IPS DF 4.7 (cell line): ENCODE data around the gene EMSY.

Experiments used
- DNase-seq: peaks from one replicate; pipeline ENCODE4 v3.0.0-alpha.2; 2013; ENCODE audit warnings: low spot score; ENCODE audit errors: extremely low read depth

Gene EMSY

GRCh38 chr11:76513654-76514034, 68.8 kb downstream of the EMSY start:
- no peak for DNase-seq

GRCh38 chr11:76515494-76515893, 70.7 kb downstream of the EMSY start:
- DNase-seq: no peak

- no peak for DNase-seq
Measured at GRCh38 chr11:76523147-76523546, 78.3 kb downstream of the EMSY start.

- DNase-seq: no peak
Measured at GRCh38 chr11:76523786-76524436, 79.1 kb downstream of the EMSY start.

- DNase-seq: no peak
Measured at GRCh38 chr11:76524461-76524860, 79.6 kb downstream of the EMSY start.

- no peak for DNase-seq
Measured at GRCh38 chr11:76524919-76525318, 80.1 kb downstream of the EMSY start.

- no peak for DNase-seq
Measured at GRCh38 chr11:76526878-76527277, 82.1 kb downstream of the EMSY start.

GRCh38 chr11:76542436-76542835, 97.6 kb downstream of the EMSY start:
- no peak for DNase-seq

GRCh38 chr11:76543006-76543703, 98.3 kb downstream of the EMSY start:
- no peak for DNase-seq

- DNase-seq: no peak
Measured at GRCh38 chr11:76550781-76551180, 106.0 kb downstream of the EMSY start.

- DNase-seq: no peak
Measured at GRCh38 chr11:76551400-76551799, 106.6 kb downstream of the EMSY start.

- DNase-seq: no peak
Measured at GRCh38 chr11:76552987-76553386, 108.2 kb downstream of the EMSY start.

- DNase-seq: no peak
Measured at GRCh38 chr11:76553554-76554476, 109.0 kb downstream of the EMSY start.

- no peak for DNase-seq
Measured at GRCh38 chr11:76554767-76555166, 109.9 kb downstream of the EMSY start.

GRCh38 chr11:76557466-76557865, 112.6 kb downstream of the EMSY start:
- DNase-seq: no peak

- DNase-seq: no peak
Measured at GRCh38 chr11:76558473-76558872, 113.7 kb downstream of the EMSY start.

- DNase-seq: no peak
Measured at GRCh38 chr11:76558891-76559290, 114.1 kb downstream of the EMSY start.

GRCh38 chr11:76559346-76559745, 114.5 kb downstream of the EMSY start:
- no peak for DNase-seq

- no peak for DNase-seq
Measured at GRCh38 chr11:76560219-76560618, 115.4 kb downstream of the EMSY start.

GRCh38 chr11:76561245-76561644, 116.4 kb downstream of the EMSY start:
- DNase-seq: no peak

GRCh38 chr11:76562541-76562940, 117.7 kb downstream of the EMSY start:
- no peak for DNase-seq

- DNase-seq: no peak
Measured at GRCh38 chr11:76564364-76564763, 119.5 kb downstream of the EMSY start.
